ENCODE measurements around the gene SF3B1. TPM values are rescaled to one million over a fixed set of nuclear protein-coding genes. Genes with fewer than 3 reads are reported as not detected.
"Not testable (repeated sequence)": the region's sequence is repeated elsewhere in the genome, so short reads cannot be mapped to it uniquely, and the experiment has no call there.

Gene SF3B1
- polyA plus RNA-seq, 3 donors = 105 to 494 (median 152) TPM

GRCh38 chr2:197383825-197384224 lies 51.0 kb downstream of the SF3B1 start:
- H3K36me3 ChIP-seq (replicated peaks in 1 of 2; ENCODE audit: control insufficient read depth in 1 of 2, insufficient read depth in 2 of 2, low read length in 2 of 2) = no peaks in the 10 kb centered on the region
- no peaks in the 10 kb centered on the region for H3K79me2 ChIP-seq (ENCODE audit: insufficient read depth, low read length)
- no peak for DNase-seq
- H3K27ac ChIP-seq (ENCODE audit: low read depth in 1 of 2, low read length in 2 of 2) = no peak overlapping the region
- no peak overlapping the region for H2AFZ ChIP-seq (ENCODE audit: insufficient read depth, low read depth, low read length, poor library complexity, severe bottlenecking)
- Mint-ChIP-seq H3K27me3 (ENCODE audit: low read depth in 3 of 3) (peaks cover 0 to 3% (median 0%) of the 10 kb centered on the region in 3 donors), H3K27ac (no peak overlapping the region), H3K9me3 (peaks cover 0 to 4% (median 0%) of the 10 kb centered on the region in 7 donors), H3K36me3 (no peaks in the 10 kb centered on the region), H3K4me3 (no peak overlapping the region), H3K4me1 (no peaks in the 10 kb centered on the region)
- intact Hi-C loops (cut with micrococcal nuclease) = loop anchor here (10.0 kb wide), 3 partner anchors 309 to 629 kb away; no protein-coding TSS in a partner anchor
- WGBS (ENCODE audit: insufficient coverage) = no CpG with 5 or more reads among the region's 4 CpGs
- H3K9me3 ChIP-seq (replicated peaks in 1 of 2; ENCODE audit: control insufficient read depth in 1 of 2, insufficient read depth in 1 of 2, low read length in 2 of 2) = no peaks in the 10 kb centered on the region
- H3K9ac ChIP-seq (ENCODE audit: insufficient read depth, low read length, poor library complexity, severe bottlenecking) = no peak overlapping the region
- TF ChIP-seq CTCF (IDR thresholded peaks at IDR 0.05) = no peak
- no peaks in the 10 kb centered on the region for H3K27me3 ChIP-seq (ENCODE audit: control insufficient read depth in 2 of 2, insufficient read depth in 2 of 2, low read length in 2 of 2)
- peaks cover under 1% of the 10 kb centered on the region for H4K20me1 ChIP-seq (ENCODE audit: insufficient read depth, low read length)
- H3K4me2 ChIP-seq (replicated peaks; ENCODE audit: extremely low read depth, low read length, poor library complexity, severe bottlenecking) = no peak overlapping the region
- no peaks in the 10 kb centered on the region for H3K4me1 ChIP-seq (ENCODE audit: control insufficient read depth in 1 of 2, insufficient read depth in 2 of 2, low read length in 2 of 2)
- no peak overlapping the region for H3K4me3 ChIP-seq (replicated peaks in 1 of 3; ENCODE audit: low read depth in 2 of 3, low read length in 3 of 3)

- intact Hi-C loops (cut with micrococcal nuclease) = loop anchor here (10.0 kb wide), 3 partner anchors 307 to 627 kb away; no protein-coding TSS in a partner anchor
- Mint-ChIP-seq H3K4me3 (no peak overlapping the region), H3K27me3 (ENCODE audit: low read depth in 3 of 3) (peaks cover 0 to 5% (median 0%) of the 10 kb centered on the region in 3 donors), H3K9me3 (peaks cover 0 to 4% (median 0%) of the 10 kb centered on the region in 7 donors), H3K4me1 (peaks cover 1% of the 10 kb centered on the region), H3K27ac (no peak overlapping the region), H3K36me3 (no peaks in the 10 kb centered on the region)
- no peaks in the 10 kb centered on the region for H3K27me3 ChIP-seq (ENCODE audit: control insufficient read depth in 2 of 2, insufficient read depth in 2 of 2, low read length in 2 of 2)
- no peaks in the 10 kb centered on the region for H3K4me1 ChIP-seq (ENCODE audit: control insufficient read depth in 1 of 2, insufficient read depth in 2 of 2, low read length in 2 of 2)
- H3K9me3 ChIP-seq (replicated peaks in 1 of 2; ENCODE audit: control insufficient read depth in 1 of 2, insufficient read depth in 1 of 2, low read length in 2 of 2) = no peaks in the 10 kb centered on the region
- no peaks in the 10 kb centered on the region for H3K36me3 ChIP-seq (replicated peaks in 1 of 2; ENCODE audit: control insufficient read depth in 1 of 2, insufficient read depth in 2 of 2, low read length in 2 of 2)
- no peak for DNase-seq
- no peak for TF ChIP-seq CTCF (IDR thresholded peaks at IDR 0.05)
- H3K4me2 ChIP-seq (replicated peaks; ENCODE audit: extremely low read depth, low read length, poor library complexity, severe bottlenecking) = no peak overlapping the region
- H3K4me3 ChIP-seq (replicated peaks in 1 of 3; ENCODE audit: low read depth in 2 of 3, low read length in 3 of 3) = no peak overlapping the region
- WGBS (ENCODE audit: insufficient coverage) = no CpG with 5 or more reads among the region's 1 CpG
- H3K27ac ChIP-seq (ENCODE audit: low read depth in 1 of 2, low read length in 2 of 2) = no peak overlapping the region
- H3K9ac ChIP-seq (ENCODE audit: insufficient read depth, low read length, poor library complexity, severe bottlenecking) = no peak overlapping the region
- no peak overlapping the region for H2AFZ ChIP-seq (ENCODE audit: insufficient read depth, low read depth, low read length, poor library complexity, severe bottlenecking)
- H3K79me2 ChIP-seq (ENCODE audit: insufficient read depth, low read length) = no peaks in the 10 kb centered on the region
- no peaks in the 10 kb centered on the region for H4K20me1 ChIP-seq (ENCODE audit: insufficient read depth, low read length)
These were observed 53.2 kb downstream of the SF3B1 start for GRCh38 chr2:197381641-197382040.

GRCh38 chr2:197379918-197380309 lies 54.9 kb downstream of the SF3B1 start:
- H3K79me2 ChIP-seq (ENCODE audit: insufficient read depth, low read length); H3K9me3 Mint-ChIP-seq; H2AFZ ChIP-seq (ENCODE audit: insufficient read depth, low read depth, low read length, poor library complexity, severe bottlenecking); H3K27me3 Mint-ChIP-seq (ENCODE audit: low read depth in 3 of 3); DNase-seq; H3K9ac ChIP-seq (ENCODE audit: insufficient read depth, low read length, poor library complexity, severe bottlenecking); H3K27me3 ChIP-seq (ENCODE audit: control insufficient read depth in 2 of 2, insufficient read depth in 2 of 2, low read length in 2 of 2); H3K4me1 ChIP-seq (ENCODE audit: control insufficient read depth in 1 of 2, insufficient read depth in 2 of 2, low read length in 2 of 2); H3K4me3 ChIP-seq (replicated peaks in 1 of 3; ENCODE audit: low read depth in 2 of 3, low read length in 3 of 3); H3K36me3 Mint-ChIP-seq; H3K4me2 ChIP-seq (replicated peaks; ENCODE audit: extremely low read depth, low read length, poor library complexity, severe bottlenecking); H4K20me1 ChIP-seq (ENCODE audit: insufficient read depth, low read length); H3K27ac Mint-ChIP-seq; H3K36me3 ChIP-seq (replicated peaks in 1 of 2; ENCODE audit: control insufficient read depth in 1 of 2, insufficient read depth in 2 of 2, low read length in 2 of 2); H3K4me3 Mint-ChIP-seq; H3K27ac ChIP-seq (ENCODE audit: low read depth in 1 of 2, low read length in 2 of 2); H3K4me1 Mint-ChIP-seq; H3K9me3 ChIP-seq (replicated peaks in 1 of 2; ENCODE audit: control insufficient read depth in 1 of 2, insufficient read depth in 1 of 2, low read length in 2 of 2): not testable (repeated sequence)
- intact Hi-C loops (cut with micrococcal nuclease) = loop anchor here (5.0 to 10.0 kb wide), 6 partner anchors 195 to 625 kb away; no protein-coding TSS in a partner anchor
- 75% methylated on average over 5 of the region's 5 CpGs for WGBS (ENCODE audit: insufficient coverage)

Data from CD14-positive monocyte (primary cell).